ENCODE results near the gene IRF2. TPM values are rescaled to one million over a fixed set of nuclear protein-coding genes. Genes with fewer than 3 reads are reported as not detected.

IRF2 gene
- total RNA-seq, 1 experiment from 2014 or later: 10.7 TPM

- DNase-seq (ENCODE audit: low read depth): no peak
These were observed 23.4 kb downstream of the IRF2 start for GRCh38 chr4:184450743-184451535.

DNA sequence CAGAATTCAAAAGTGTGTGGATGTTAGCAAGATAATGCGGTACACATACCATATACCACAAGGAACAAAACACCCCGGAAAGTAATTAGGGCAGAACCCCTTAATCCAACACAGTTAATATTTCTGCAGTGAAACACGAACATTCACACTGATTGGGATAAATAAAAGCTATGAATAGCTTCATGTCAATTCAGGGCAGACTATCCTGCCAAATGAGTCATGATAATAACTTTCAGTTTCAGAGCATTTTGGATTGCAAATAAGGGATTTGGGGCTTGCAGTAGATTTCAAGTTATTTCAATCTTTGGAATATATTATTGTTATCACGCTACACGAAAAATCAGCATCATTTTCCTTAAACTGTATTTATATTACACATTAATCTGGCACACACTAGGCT is 24.3 kb downstream of the IRF2 start:
- DNase-seq (ENCODE audit: low read depth): no peak

DNA sequence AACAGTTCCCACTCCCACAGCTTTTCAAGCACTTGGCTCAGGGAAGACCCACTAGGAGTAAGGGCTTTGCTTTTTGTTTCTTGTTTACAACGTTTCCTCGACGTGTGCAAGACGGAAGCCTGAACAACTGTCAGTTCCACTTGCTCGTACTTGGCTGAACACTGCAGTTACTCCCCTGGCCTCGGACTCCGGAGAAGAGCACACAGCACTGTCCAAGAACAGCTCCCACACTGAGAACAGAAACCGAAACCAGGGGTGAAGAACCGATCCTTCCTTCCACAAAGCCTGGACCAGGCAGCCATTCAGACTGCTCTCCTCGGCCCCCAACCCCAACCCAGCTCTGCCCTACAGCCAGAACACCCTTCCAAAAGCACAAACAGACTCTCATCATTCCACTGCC is 25.5 kb downstream of the IRF2 start:
- DNase-seq (ENCODE audit: low read depth): peak; percentile 68

DNA sequence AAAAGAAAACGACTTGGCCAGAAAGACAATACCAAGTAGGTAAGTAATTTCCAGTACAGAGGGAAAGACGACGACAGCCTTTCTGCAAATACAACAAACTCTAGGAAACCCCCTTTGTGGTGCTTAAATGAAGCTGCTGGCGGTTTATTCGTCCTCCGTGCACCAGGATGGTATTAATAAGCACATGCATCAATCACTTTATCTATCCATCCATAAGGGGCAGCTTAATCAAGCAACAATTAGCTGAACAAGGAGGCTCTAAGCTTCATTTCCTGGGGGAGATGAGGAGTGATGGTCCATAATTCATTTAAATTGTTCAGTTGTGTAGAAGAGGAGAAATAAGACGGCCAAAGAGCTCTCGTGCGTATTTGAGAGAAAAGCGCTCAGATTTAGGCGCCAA is 26.2 kb downstream of the IRF2 start:
- no peak for DNase-seq (ENCODE audit: low read depth)

DNA sequence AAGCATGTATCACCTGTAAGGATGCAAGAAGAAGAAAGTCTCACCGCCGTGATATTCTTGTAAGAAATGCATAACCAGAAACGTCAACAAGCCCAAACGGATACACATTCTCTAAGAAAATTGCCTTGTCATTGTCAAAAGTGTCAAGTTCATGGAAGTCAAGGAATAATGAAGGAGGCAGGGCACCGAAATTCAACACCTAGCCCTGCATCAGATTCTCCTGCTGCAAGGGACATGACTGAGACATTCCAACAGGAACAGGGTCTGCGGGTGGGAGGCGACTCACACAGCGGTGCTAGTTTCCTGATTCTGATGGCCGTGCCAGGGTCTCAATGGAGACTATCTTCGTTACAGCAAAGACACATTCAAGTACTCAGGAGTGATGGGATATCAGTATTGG is 26.7 kb downstream of the IRF2 start:
- no peak for DNase-seq (ENCODE audit: low read depth)

DNA sequence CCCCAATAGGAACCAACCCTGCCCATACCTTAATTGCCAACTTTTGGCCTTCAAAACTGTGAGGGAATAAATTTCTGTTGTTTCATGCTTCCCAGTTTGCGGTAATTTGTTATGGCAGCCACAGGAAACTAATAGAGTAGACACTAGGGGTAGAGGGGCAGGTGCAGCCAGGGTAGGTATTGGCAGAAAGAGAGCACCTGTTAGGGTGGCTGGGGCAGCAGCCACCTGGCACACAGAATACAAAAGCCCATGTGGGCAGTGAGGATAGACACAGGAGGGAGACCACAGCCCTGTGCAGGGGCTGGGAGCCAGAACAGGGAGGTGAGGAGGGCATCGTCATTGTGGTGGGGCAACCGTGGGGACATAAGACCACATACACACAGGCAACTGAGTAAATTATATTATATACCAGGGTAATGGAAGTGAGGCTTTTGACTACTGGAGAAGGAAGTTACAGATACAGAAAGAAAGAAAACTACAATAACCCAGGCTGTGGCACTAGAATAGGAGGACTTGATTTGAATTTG is 28.2 kb downstream of the IRF2 start:
- no peak for DNase-seq (ENCODE audit: low read depth)

DNA sequence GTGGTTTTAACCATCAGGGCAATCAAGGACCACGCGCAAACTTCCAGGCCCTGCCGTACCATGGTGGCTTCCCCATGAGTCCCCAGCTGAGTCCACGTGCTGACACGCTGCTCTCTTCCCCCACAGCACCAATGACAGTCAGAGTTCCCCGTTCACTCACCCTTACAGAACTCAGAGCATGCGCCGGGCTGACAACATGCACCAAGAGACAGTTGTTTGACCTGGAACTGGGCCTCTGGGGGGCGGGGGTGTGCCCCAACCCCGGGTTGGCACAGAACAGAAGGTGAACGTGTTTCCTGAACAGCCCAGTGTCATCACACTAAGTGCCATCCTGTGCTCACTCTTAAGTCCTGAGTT is 29.4 kb downstream of the IRF2 start:
- DNase-seq (ENCODE audit: low read depth): no peak

DNA sequence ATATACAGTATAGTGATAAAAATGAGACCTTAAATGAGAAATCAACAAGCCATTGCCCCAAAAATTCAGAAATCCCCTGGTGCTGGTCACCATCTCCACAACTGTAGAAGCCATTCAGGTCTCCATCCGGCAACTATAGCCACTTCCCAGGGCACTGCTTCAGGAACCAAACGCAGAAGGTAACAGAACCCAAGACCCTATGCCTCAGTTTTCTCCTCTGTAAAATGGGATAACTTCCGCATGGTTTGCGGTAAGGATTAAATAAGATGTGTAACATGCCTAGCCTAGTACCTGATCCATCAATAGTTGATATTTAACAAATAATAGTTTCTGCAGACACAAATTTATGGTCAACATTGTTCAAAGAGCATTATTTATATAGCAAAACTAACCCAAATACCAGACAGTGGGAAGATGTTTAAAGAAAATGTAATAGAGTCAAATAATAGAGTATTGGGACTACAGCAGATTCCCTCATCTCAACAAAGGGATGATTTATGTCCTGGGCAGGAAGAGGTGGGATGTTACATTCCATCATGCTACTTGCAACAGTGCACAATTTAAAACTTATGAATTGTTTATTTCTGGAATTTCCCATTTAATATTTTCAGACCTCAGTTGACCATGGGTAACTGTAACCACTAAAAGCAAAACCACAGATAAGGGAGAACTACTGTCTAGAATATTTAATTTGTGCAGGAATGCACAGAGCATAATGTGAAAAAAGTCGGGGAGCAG is 30.0 kb downstream of the IRF2 start:
- no peak for DNase-seq (ENCODE audit: low read depth)

GRCh38 chr4:184443318-184443717 is 31.0 kb downstream of the IRF2 start:
- DNase-seq (ENCODE audit: low read depth): no peak

DNA sequence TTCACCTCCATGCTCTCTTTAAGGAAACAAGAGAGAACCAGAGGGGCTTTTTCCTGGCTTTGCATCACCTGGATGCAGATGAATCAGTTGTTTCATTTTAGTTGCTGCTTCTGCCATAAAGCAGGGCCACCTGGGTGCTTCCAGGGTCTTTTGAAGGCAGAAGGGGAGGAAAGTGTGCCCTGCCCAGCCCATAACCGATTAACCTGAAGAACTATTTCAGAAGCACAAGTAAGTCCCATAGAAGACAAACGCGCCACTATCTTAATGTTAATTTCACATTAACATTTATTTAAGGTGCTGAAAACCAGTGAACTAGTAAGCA is 32.1 kb downstream of the IRF2 start:
- DNase-seq (ENCODE audit: low read depth): no peak

GRCh38 chr4:184441461-184442313 is 32.7 kb downstream of the IRF2 start:
- DNase-seq (ENCODE audit: low read depth): no peak

GRCh38 chr4:184440595-184441358 is 33.6 kb downstream of the IRF2 start:
- no peak for DNase-seq (ENCODE audit: low read depth)

- no peak for DNase-seq (ENCODE audit: low read depth)
These were observed 34.3 kb downstream of the IRF2 start for GRCh38 chr4:184439856-184440594.

- no peak for DNase-seq (ENCODE audit: low read depth)
These were observed 35.0 kb downstream of the IRF2 start for GRCh38 chr4:184439386-184439785.

DNA sequence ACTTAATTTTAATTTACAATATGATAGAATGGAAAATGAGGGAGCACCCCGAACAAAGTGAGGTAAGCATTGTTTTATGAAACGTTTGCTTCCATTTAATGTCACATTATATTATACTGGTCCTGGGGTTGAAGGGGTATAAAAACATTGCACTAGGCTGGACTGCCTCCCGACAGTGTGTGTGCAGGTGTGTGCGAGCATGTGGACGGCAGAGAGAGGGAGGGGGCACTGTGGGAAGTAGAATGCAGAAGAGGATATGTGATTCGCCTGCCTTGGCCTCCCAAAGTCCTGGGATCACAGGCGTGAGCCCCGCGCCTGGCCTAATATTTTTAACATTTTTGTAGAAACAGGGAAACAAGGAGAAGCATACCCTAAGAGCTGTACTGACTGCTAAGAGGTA is 36.0 kb downstream of the IRF2 start:
- DNase-seq (ENCODE audit: low read depth): no peak

- no peak for DNase-seq (ENCODE audit: low read depth)
These were observed 36.6 kb downstream of the IRF2 start for GRCh38 chr4:184437565-184438265.

- peak; percentile 34 for DNase-seq (ENCODE audit: low read depth)
These were observed 39.8 kb downstream of the IRF2 start for GRCh38 chr4:184434501-184435066.

GRCh38 chr4:184434021-184434420 is 40.3 kb downstream of the IRF2 start:
- DNase-seq (ENCODE audit: low read depth): no peak

GRCh38 chr4:184433258-184433892 is 41.0 kb downstream of the IRF2 start:
- no peak for DNase-seq (ENCODE audit: low read depth)
